ENCODE measurements around the gene GATB.

DNA sequence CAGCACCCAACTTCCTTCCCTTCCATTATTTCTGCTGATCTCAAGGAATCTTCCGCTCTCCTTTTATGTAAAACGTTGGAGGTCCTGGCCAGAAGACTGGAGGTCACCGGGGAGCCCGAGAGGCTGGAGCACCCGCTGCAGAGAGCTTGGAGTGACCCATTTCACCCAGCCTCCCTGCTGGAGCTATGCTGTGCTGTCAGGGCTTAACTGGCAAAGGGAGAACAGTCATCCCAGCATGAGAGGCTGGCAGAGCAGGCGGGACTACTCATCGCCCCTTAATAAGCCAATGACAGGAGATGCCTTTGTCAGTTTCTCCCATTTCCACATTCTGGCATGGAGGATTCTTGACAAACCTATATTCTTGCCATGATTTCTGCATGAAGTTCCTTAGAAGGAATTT lies 98.9 kb downstream of the GATB start:
- TF ChIP-seq POLR2A (IDR thresholded peaks at IDR 0.05; ENCODE audit: low read length) = no peak
- no peak for TF ChIP-seq GATA1 (IDR thresholded peaks at IDR 0.05; ENCODE audit: low read depth, low read length)
